ENCODE measurements around the gene RASL11A. TPM values are rescaled to one million over a fixed set of nuclear protein-coding genes. Genes with fewer than 3 reads are reported as not detected.

Gene RASL11A
- total RNA-seq, 1 experiment from 2014 or later = 2.7 TPM

DNA sequence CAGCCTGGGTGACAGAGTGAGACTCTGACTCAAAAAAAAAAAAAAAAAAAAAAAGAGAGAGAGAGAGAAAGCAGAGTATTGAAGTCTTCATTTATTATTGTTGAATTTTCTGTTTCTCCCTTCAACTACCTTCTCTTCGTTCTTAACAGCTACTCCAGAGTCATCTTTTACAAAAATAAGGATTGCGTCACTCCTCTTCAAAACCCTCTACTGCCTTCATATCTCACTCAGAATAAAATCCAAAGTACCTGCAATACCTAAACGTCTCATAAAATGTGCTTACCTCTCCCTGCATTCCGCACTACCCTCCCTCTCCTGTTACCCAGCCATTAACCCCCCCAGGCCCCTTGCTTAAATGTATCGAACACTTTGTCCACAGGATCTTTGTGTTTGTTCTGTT lies 36.7 kb upstream of the RASL11A start:
- Histone ChIP-seq H4K91ac (ENCODE audit: insufficient read length, low read depth, low read length) (no peak overlapping the region), H3T11ph (ENCODE audit: low read length) (no peak overlapping the region), H3K4me1 (ENCODE audit: insufficient read depth, low read length) (no peaks in the 10 kb centered on the region), H3K23ac (ENCODE audit: insufficient read length, low read depth, low read length) (no peak overlapping the region), H3K56ac (ENCODE audit: insufficient read length, low read depth, low read length) (no peak overlapping the region), H2BK5ac (ENCODE audit: insufficient read length, low read length) (no peak overlapping the region), H3K9ac (ENCODE audit: extremely low read depth, insufficient read length, low read length) (no peak overlapping the region), H3K27ac (ENCODE audit: insufficient read length, low read depth, low read length) (no peak overlapping the region), H2BK12ac (ENCODE audit: insufficient read length, low read depth, low read length) (no peak overlapping the region), H3K27me3 (ENCODE audit: insufficient read depth, low read length) (no peaks in the 10 kb centered on the region), H2BK20ac (ENCODE audit: low read depth, low read length, poor library complexity, severe bottlenecking) (no peak overlapping the region), H3K18ac (ENCODE audit: insufficient read length, low read depth, low read length) (no peak overlapping the region), H2AK5ac (ENCODE audit: insufficient read length, low read length) (no peak overlapping the region), H3K79me2 (ENCODE audit: insufficient read depth, low read length) (no peaks in the 10 kb centered on the region), H2AFZ (ENCODE audit: low read length) (no peak overlapping the region), H2BK120ac (ENCODE audit: low read depth, low read length, poor library complexity, severe bottlenecking) (no peak overlapping the region), H3K14ac (ENCODE audit: insufficient read depth, low read length) (no peak overlapping the region), H3K23me2 (ENCODE audit: insufficient read length, low read depth, low read length, poor library complexity, severe bottlenecking) (no peaks in the 10 kb centered on the region), H4K20me1 (ENCODE audit: control insufficient read depth, insufficient read depth, insufficient read length) (no peaks in the 10 kb centered on the region), H3K79me1 (ENCODE audit: insufficient read depth, low read depth, low read length, poor library complexity, severe bottlenecking) (no peaks in the 10 kb centered on the region), H3K4me2 (ENCODE audit: insufficient read depth, insufficient read length, low read length) (no peak overlapping the region), H2BK15ac (ENCODE audit: low read depth, low read length) (no peak overlapping the region), H3K4ac (ENCODE audit: low read depth, low read length) (no peak overlapping the region), H4K8ac (replicated peaks; ENCODE audit: insufficient read length, low read depth, low read length) (no peak overlapping the region), H3K9me3 (ENCODE audit: control insufficient read depth, low read depth, low read length) (no peaks in the 10 kb centered on the region), H4K5ac (ENCODE audit: insufficient read length, low read depth, low read length) (no peak overlapping the region)
- Mint-ChIP-seq H3K27ac (no peak overlapping the region), H3K4me1 (no peaks in the 10 kb centered on the region), H3K4me3 (no peak overlapping the region), H3K36me3 (ENCODE audit: insufficient read depth in 1 of 3, low read depth in 3 of 3) (no peaks in the 10 kb centered on the region), H3K27me3 (ENCODE audit: low read depth) (no peaks in the 10 kb centered on the region), H3K9me3 (peaks cover 0 to 4% of the 10 kb centered on the region in 2 experiments; a peak in 3 of 5 replicates)
- whole genome bisulfite sequencing (ENCODE audit: extremely low coverage, insufficient read length, low lambda C conversion rate) = no CpG with 5 or more reads among the region's 5 CpGs
- TF ChIP-seq, protein P1, sequence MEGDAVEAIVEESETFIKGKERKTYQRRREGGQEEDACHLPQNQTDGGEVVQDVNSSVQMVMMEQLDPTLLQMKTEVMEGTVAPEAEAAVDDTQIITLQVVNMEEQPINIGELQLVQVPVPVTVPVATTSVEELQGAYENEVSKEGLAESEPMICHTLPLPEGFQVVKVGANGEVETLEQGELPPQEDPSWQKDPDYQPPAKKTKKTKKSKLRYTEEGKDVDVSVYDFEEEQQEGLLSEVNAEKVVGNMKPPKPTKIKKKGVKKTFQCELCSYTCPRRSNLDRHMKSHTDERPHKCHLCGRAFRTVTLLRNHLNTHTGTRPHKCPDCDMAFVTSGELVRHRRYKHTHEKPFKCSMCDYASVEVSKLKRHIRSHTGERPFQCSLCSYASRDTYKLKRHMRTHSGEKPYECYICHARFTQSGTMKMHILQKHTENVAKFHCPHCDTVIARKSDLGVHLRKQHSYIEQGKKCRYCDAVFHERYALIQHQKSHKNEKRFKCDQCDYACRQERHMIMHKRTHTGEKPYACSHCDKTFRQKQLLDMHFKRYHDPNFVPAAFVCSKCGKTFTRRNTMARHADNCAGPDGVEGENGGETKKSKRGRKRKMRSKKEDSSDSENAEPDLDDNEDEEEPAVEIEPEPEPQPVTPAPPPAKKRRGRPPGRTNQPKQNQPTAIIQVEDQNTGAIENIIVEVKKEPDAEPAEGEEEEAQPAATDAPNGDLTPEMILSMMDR (conservative IDR thresholded peaks at IDR 0.05) = no peak
- DNase-seq = no peak

All from H9 (cell line).